Measurements from ENCODE around the gene CNTRL. TPM values are rescaled to one million over a fixed set of nuclear protein-coding genes. Genes with fewer than 3 reads are reported as not detected.

The CNTRL gene
- total and polyA plus RNA-seq, 2 of the 8 experiments (the other 6 are each of a cell fraction or from before 2014, with no cell fraction given), result 5.1 to 13.9 TPM

GRCh38 chr9:121225240-121225639 is 150.5 kb downstream of the CNTRL start:
- Histone ChIP-seq H3K36me3 (ENCODE audit: control insufficient read depth in 2 of 4, insufficient read depth in 4 of 4, low read length in 3 of 4) (no peaks in the 10 kb centered on the region), H3K23ac (ENCODE audit: insufficient read length) (no peak overlapping the region), H2AK5ac (ENCODE audit: low read depth, low read length) (no peak overlapping the region), H3K27ac (ENCODE audit: low read depth, low read length) (no peak overlapping the region), H3K14ac (ENCODE audit: insufficient read length) (no peak overlapping the region), H3K4ac (replicated peaks; ENCODE audit: insufficient read length, low read depth, low read length) (no peak overlapping the region), H3K9me3 (ENCODE audit: insufficient read depth in 2 of 2, low read depth in 1 of 2, low read length in 1 of 2) (no peaks in the 10 kb centered on the region), H3K79me2 (ENCODE audit: control insufficient read depth in 1 of 2, insufficient read depth in 2 of 2, low read length in 2 of 2) (no peaks in the 10 kb centered on the region), H2BK5ac (ENCODE audit: low read depth, low read length) (no peak overlapping the region), H3K23me2 (ENCODE audit: low read depth, low read length) (no peaks in the 10 kb centered on the region), H4K8ac (ENCODE audit: extremely low read depth, insufficient read depth, low read length) (no peak overlapping the region), H3K9ac (replicated peaks in 1 of 4; ENCODE audit: extremely low read depth in 1 of 4, low read depth in 3 of 4, low read length in 3 of 4) (no peak overlapping the region), H3K79me1 (ENCODE audit: low read depth, low read length) (no peaks in the 10 kb centered on the region), H2BK20ac (ENCODE audit: low read length) (no peak overlapping the region), H2AFZ (ENCODE audit: low read length) (no peak overlapping the region), H3K4me2 (ENCODE audit: insufficient read depth in 1 of 2, low read depth in 2 of 2, low read length in 2 of 2) (no peak overlapping the region), H3K4me1 (replicated peaks in 1 of 4; ENCODE audit: control insufficient read depth in 3 of 4, insufficient read depth in 4 of 4, low read length in 3 of 4) (peaks cover 8 to 16% (median 14%) of the 10 kb centered on the region in 4 experiments), H3K18ac (ENCODE audit: extremely low read depth, low read length) (no peak overlapping the region), H4K20me1 (replicated peaks in 1 of 2; ENCODE audit: control insufficient read depth in 1 of 2, insufficient read depth in 2 of 2, low read length in 2 of 2) (no peaks in the 10 kb centered on the region), H3K27me3 (replicated peaks in 1 of 4; ENCODE audit: control insufficient read depth in 3 of 4, extremely low read depth in 1 of 4, insufficient read depth in 3 of 4, low read length in 3 of 4) (peaks cover 0 to 2% (median 0%) of the 10 kb centered on the region in 4 experiments; a peak in 1 of 7 replicates), H4K91ac (replicated peaks; ENCODE audit: insufficient read length, low read length) (no peak overlapping the region), H2BK12ac (ENCODE audit: low read depth, low read length) (no peak overlapping the region), H4K5ac (ENCODE audit: insufficient read length, low read depth, low read length) (no peak overlapping the region), H2BK15ac (ENCODE audit: low read length) (no peak overlapping the region), H2BK120ac (replicated peaks; ENCODE audit: low read depth, low read length) (no peak overlapping the region), H3K56ac (replicated peaks; ENCODE audit: insufficient read length, low read depth, low read length) (no peak overlapping the region), H3K4me3 (ENCODE audit: extremely low read depth in 1 of 4, insufficient read depth in 2 of 4, low read depth in 3 of 4, low read length in 4 of 4) (no peak overlapping the region)
- ChIA-PET POLR2A (ENCODE audit: partially characterized antibody) (no interaction called here), CTCF (ENCODE audit: partially characterized antibody) (interaction anchor here (0.6 to 4.8 kb wide), 6 partner anchors 9 to 215 kb away, joined by 3 to 27 read pairs (median 4); partner anchors contain the start of gene RAB14)
- no peak for DNase-seq (ENCODE audit: low read depth in 1 of 2, low spot score in 2 of 2)
- no peak for FAIRE-seq
- TF ChIP-seq SAP30 (IDR thresholded peaks at IDR 0.05; ENCODE audit: insufficient read depth, insufficient replicate concordance, low read length) (no peak), TBP (IDR thresholded peaks at IDR 0.05; ENCODE audit: low read depth, low read length) (no peak), CHD1 (IDR thresholded peaks at IDR 0.05; ENCODE audit: low read depth, low read length) (no peak), MAX (IDR thresholded peaks at IDR 0.05) (no peak), ATF3 (IDR thresholded peaks at IDR 0.05; ENCODE audit: insufficient read depth, low read depth, low read length) (no peak), POLR2A (IDR thresholded peaks at IDR 0.05; ENCODE audit: control extremely low read depth in 1 of 2, low read depth in 2 of 2, low read length in 2 of 2) (no peak), USF2 (IDR thresholded peaks at IDR 0.05; ENCODE audit: low read length) (no peak), JUND (IDR thresholded peaks at IDR 0.05; ENCODE audit: low read length) (no peak), ASH2L (IDR thresholded peaks at IDR 0.05; ENCODE audit: low read length) (no peak), POU5F1 (IDR thresholded peaks at IDR 0.05; ENCODE audit: low read depth, low read length) (no peak), NRF1 (IDR thresholded peaks at IDR 0.05; ENCODE audit: low read depth, low read length) (no peak), SRF (IDR thresholded peaks at IDR 0.05; ENCODE audit: low read depth, low read length) (no peak), HDAC6 (IDR thresholded peaks at IDR 0.05; ENCODE audit: low read depth, low read length) (no peak), GABPA (IDR thresholded peaks at IDR 0.05; ENCODE audit: borderline replicate concordance, insufficient read depth, low read length) (no peak)
- WGBS, 2 experiments (ENCODE audit: extremely low coverage in 1 of 2, insufficient coverage in 1 of 2, insufficient read length in 1 of 2, insufficient replicate concordance in 2 of 2, low coverage in 1 of 2, low lambda C conversion rate in 2 of 2, missing lambda C conversion rate in 1 of 2), result 87% methylated on average over 5 of the region's 5 CpGs; no CpG with 5 or more reads in 1 of the 2 experiments
